Hematopoietic multipotent progenitor cell (in vitro differentiated cells): ENCODE measurements around the gene SPPL2C. TPM values are rescaled to one million over a fixed set of nuclear protein-coding genes. Genes with fewer than 3 reads are reported as not detected.

ENCODE experiments used
- DNase-seq, 3 donors: peaks; one replicate each; pipeline ENCODE4 v3.0.0-alpha.2; 2011 to 2015; ENCODE audit warnings: low read depth in 2 of 3, low spot score in 2 of 3
- total RNA-seq: library from RNA; depleted of rRNA; stranded (reverse); fragments of >200 nt; gene quantifications from one replicate; pipeline ENCODE4 v1.2.3, GENCODE V29; 2012

SPPL2C gene
- total RNA-seq: not detected

- DNase-seq: no peak
These were observed at the start of gene SPPL2C for GRCh38 chr17:45844695-45845375. Gene SPPL2C (plus strand): TSS chr17:45844881. CDS start chr17:45844907, 26 bp downstream.

GRCh38 chr17:45800816-45801215 is 43.9 kb upstream of the SPPL2C start:
- DNase-seq: no peak

GRCh38 chr17:45801421-45801820 is 43.3 kb upstream of the SPPL2C start:
- no peak for DNase-seq

DNA sequence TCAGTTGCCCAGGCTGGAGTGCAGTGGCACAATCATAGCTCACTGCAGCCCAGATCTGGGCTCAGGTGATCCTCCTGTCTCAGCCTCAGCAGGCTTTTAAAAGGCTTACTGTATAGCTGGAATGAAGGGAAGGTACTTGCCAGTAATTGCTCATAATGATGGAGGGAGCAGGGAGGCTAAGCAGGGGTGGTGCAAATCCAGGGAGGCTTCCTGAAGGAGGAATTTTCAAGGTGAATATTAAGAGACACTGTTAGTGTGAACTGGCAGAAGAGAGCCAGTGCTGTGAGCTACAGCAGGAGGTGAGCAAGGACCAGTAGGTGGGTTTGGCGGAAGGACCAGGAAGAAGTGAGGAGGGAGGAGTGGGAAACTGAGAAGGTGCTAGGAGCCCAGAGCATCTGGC is 35.8 kb upstream of the SPPL2C start:
- DNase-seq: no peak

DNA sequence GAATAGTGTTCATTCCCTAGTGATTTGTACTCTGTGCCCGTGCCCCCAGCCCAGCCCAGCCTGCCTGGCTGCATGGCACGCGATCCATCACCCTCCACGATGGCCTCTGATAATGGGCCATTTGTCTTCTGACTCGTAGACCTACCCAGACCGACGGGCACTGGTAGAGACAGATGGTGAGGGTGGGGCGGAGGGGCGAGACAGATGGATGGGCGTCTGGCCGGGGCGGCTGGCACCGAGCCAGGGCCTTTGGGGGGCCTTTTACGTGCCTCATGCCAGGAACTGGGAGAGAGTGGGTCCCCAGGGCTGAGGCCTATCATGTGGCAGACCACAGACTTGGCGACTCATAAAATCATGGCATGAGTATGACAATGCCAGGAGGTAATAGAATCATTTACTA is 35.2 kb upstream of the SPPL2C start:
- no peak for DNase-seq

DNA sequence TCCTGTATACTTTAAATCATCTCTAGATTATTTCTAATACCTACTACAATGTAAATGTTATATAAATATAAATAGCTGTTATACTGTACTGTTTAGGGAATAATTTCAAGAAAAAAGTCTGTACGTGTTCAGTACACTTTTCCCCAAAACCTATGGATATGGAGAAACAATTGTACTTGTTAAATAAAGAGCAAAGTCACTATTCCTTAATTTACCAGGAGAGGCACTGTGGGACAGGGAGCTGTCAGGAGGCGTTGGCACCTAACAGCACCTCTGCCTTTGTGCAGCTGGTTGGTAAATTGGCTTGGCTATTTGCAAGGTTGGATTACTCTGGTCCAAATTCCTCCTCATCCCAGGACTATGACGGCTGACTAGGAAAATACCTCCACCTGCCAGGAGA is 32.6 kb upstream of the SPPL2C start:
- DNase-seq: no peak

DNA sequence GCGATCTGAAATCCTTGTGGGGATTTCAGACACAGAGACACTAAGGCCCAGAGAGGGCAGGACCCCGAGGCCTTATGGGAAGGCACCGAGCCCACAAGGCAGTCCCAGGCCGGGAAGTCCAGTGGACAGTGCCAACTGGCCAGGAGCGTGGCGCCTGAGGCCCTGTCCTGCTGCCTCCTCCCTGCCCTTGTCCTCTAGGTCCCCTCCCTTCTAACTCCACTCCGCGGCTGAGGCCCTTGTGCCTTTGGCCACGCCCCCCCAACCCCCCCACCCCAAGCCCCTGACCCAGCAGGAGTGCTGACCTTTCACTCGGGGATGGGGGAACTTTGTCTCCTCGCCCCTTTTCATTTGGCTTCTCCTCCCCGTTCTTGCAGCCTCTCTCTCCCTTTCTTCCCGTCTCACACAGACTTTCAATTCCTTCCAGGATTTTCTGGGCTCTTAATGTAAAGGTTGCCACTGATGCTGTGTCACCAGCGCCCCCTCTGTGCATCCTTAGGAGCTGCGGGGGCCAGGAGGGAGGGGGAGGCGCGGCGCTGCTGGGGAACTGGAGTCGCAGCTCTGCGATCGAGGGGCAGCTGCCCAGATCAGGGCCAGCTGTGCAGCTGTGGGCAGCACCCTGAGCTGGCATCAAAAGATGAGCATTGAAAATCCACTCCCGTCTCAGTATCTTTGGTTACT is 31.5 kb upstream of the SPPL2C start:
- DNase-seq: no peak

GRCh38 chr17:45814622-45815606 is 29.8 kb upstream of the SPPL2C start:
- no peak for DNase-seq

DNA sequence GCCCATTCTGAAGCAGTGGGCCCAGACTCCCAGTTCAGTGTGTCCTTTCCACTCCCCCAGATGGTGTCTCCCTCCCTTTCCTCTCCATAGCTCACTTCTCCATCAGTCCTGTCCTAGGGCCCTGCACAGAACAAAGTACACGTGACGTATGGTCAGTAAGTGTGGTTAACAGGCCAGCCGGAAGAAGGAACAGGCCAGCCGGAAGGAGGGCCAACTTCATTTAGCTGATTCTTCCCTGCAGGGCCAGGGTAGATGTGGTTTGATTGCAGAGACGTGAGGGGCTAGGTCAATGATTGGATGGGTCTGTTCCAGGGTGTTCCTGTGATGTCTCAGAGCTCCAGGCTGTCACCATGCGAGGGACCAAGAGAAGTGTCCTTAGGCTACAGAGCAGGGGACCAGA is 28.9 kb upstream of the SPPL2C start:
- no peak for DNase-seq

DNA sequence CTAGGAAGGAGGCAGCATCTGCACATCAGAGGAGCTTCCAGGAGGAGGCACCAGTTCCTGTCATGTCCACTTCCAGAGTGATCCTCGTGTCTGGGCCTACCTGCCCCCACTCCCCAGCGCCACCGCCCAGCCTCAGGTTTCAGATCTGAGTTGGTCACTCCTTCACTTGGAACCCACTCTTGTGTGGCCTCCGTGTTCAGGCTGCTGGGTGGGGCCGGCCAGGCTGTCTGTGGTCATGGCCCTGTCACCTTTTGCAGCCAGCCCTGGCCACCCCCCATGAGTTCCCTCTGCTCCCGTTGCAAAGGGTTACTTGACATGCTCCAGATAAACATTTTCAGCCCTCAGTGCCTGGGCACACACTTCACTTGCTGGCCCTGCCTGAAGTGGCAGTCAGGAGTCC is 26.6 kb upstream of the SPPL2C start:
- no peak for DNase-seq

GRCh38 chr17:45818699-45819098 is 26.0 kb upstream of the SPPL2C start:
- no peak for DNase-seq

DNA sequence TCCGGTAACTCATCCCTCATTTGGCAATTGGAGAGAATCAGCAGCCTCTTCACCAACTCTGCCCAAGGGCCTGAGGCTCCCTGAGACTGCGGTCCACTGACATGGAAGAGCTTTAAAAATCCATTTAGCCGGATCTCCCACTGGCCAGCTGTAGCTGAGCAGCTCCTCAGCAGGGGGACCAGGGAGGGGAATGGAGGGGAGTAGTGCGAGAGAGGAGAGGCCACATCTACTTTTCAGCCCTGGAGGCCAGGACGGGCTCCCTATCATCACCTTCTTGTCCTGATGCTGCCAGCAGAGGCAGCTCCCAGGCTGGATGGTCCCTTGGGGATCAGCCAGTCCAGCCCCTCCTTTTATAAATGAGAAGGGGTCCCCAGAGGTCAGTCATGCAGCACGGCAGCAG is 25.0 kb upstream of the SPPL2C start:
- DNase-seq: no peak

GRCh38 chr17:45820052-45820780 is 24.5 kb upstream of the SPPL2C start:
- peak in 1 of 3 donors; percentile 6 for DNase-seq

- DNase-seq: no peak
These were observed 23.5 kb upstream of the SPPL2C start for GRCh38 chr17:45821147-45821546.

DNA sequence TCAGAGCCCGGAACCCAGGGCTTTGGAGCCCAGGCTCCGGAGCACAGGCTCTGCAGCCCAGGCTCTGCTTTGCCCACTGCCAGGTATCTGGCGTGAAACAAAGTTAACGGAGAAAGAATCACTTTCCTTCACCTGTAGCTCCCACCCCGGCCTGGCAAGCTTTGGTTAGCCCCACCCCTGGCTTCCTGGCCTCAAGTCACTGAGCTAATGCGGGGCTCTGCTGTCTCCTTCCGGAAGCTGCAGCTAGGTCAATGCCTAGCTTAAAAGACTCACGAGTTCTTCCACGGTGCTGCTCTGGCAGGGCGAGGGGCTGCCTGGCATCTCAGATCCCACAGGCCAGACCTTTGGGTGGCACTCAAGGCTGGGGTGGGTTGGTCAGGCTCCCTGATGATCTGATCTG is 21.1 kb upstream of the SPPL2C start:
- peak in 2 of 3 donors; percentile 18 to 33 for DNase-seq

- DNase-seq: no peak
These were observed 20.2 kb upstream of the SPPL2C start for GRCh38 chr17:45824475-45824874.

GRCh38 chr17:45824901-45825492 is 19.7 kb upstream of the SPPL2C start:
- DNase-seq: no peak

DNA sequence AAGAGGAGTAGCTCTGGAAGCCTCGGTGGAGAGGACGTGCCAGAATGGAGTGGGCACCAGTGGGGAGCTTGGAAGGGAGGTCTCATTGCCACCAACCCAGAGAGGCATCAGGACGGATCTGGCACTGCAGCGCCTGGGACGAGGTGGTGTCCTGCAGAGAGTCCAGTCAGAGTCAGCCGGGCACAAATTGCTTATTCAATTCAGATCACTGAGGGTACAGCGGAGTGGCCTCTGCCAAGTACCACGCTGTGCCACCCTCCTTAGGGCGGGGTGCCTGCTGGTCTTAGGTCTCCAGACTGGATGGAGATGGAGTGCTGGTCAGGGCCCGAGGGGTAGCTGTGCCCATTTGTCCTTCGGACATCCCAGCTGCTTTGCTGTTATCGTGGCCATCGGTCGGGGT is 18.9 kb upstream of the SPPL2C start:
- no peak for DNase-seq

GRCh38 chr17:45826919-45827588 is 17.6 kb upstream of the SPPL2C start:
- no peak for DNase-seq

- peak in 2 of 3 donors; percentile 39 to 66 for DNase-seq
These were observed 16.5 kb upstream of the SPPL2C start for GRCh38 chr17:45828171-45828570.
